ENCODE results near the gene AQP6.

Gene AQP6

GRCh38 chr12:49987625-49988303 is 15.0 kb downstream of the AQP6 start:
- TF ChIP-seq CTCF (IDR thresholded peaks at IDR 0.05), result no peak

- TF ChIP-seq CTCF (IDR thresholded peaks at IDR 0.05), result no peak
Measured at GRCh38 chr12:49990273-49990672, 17.5 kb downstream of the AQP6 start.

- TF ChIP-seq CTCF (IDR thresholded peaks at IDR 0.05), result no peak
Measured at GRCh38 chr12:49998453-49998852, 25.7 kb downstream of the AQP6 start.

- no peak for TF ChIP-seq CTCF (IDR thresholded peaks at IDR 0.05)
Measured at GRCh38 chr12:50003595-50003994, 30.8 kb downstream of the AQP6 start.

- no peak for TF ChIP-seq CTCF (IDR thresholded peaks at IDR 0.05)
Measured at GRCh38 chr12:50004696-50005095, 31.9 kb downstream of the AQP6 start.

- no peak for TF ChIP-seq CTCF (IDR thresholded peaks at IDR 0.05)
Measured at GRCh38 chr12:50005175-50005574, 32.4 kb downstream of the AQP6 start.

- no peak for TF ChIP-seq CTCF (IDR thresholded peaks at IDR 0.05)
Measured at GRCh38 chr12:50006280-50006679, 33.5 kb downstream of the AQP6 start.
